ENCODE data around the gene DNAJC12. TPM values are rescaled to one million over a fixed set of nuclear protein-coding genes. Genes with fewer than 3 reads are reported as not detected.

Gene DNAJC12
- total RNA-seq, 6 experiments from 2014 or later = 0.20 to 0.47 (median 0.33) TPM; not detected in 1

GRCh38 chr10:67789769-67790168, 48.2 kb downstream of the DNAJC12 start:
- no peak for DNase-seq
- Mint-ChIP-seq H3K4me3 (no peak overlapping the region), H3K9me3 (no peaks in the 10 kb centered on the region), H3K27me3 (ENCODE audit: insufficient read depth) (peaks cover 2% of the 10 kb centered on the region), H3K36me3 (ENCODE audit: low read depth) (no peaks in the 10 kb centered on the region), H3K4me1 (ENCODE audit: low read depth) (peaks cover 14% of the 10 kb centered on the region; the same call in 1 of the 2 replicates), H3K27ac (no peak overlapping the region)
- no peak for TF ChIP-seq CTCF (IDR thresholded peaks at IDR 0.05)

- Mint-ChIP-seq H3K27me3 (ENCODE audit: insufficient read depth) (peaks cover 2% of the 10 kb centered on the region), H3K27ac (no peak overlapping the region), H3K9me3 (no peaks in the 10 kb centered on the region), H3K4me3 (no peak overlapping the region), H3K36me3 (ENCODE audit: low read depth) (no peaks in the 10 kb centered on the region), H3K4me1 (ENCODE audit: low read depth) (peaks cover 11% of the 10 kb centered on the region; the same call in 1 of the 2 replicates)
- no peak for DNase-seq
- peak; percentile 69 for TF ChIP-seq CTCF (IDR thresholded peaks at IDR 0.05)
Observed at GRCh38 chr10:67788028-67788886, 49.7 kb downstream of the DNAJC12 start.

GRCh38 chr10:67785098-67785497, 52.9 kb downstream of the DNAJC12 start:
- TF ChIP-seq CTCF (IDR thresholded peaks at IDR 0.05) = no peak
- H3K4me3 Mint-ChIP-seq = no peak overlapping the region
- no peaks in the 10 kb centered on the region for H3K9me3 Mint-ChIP-seq
- no peaks in the 10 kb centered on the region for H3K4me1 Mint-ChIP-seq (ENCODE audit: low read depth)
- H3K36me3 Mint-ChIP-seq (ENCODE audit: low read depth) = no peaks in the 10 kb centered on the region
- no peak for DNase-seq
- H3K27me3 Mint-ChIP-seq (ENCODE audit: insufficient read depth) = peaks cover 9% of the 10 kb centered on the region
- no peak overlapping the region for H3K27ac Mint-ChIP-seq

GRCh38 chr10:67784474-67784873, 53.5 kb downstream of the DNAJC12 start:
- TF ChIP-seq CTCF (IDR thresholded peaks at IDR 0.05) = no peak
- H3K27ac Mint-ChIP-seq = no peak overlapping the region
- H3K27me3 Mint-ChIP-seq (ENCODE audit: insufficient read depth) = peaks cover 9% of the 10 kb centered on the region
- DNase-seq = no peak
- H3K9me3 Mint-ChIP-seq = no peaks in the 10 kb centered on the region
- no peak overlapping the region for H3K4me3 Mint-ChIP-seq
- H3K4me1 Mint-ChIP-seq (ENCODE audit: low read depth) = peaks cover 6% of the 10 kb centered on the region; the same call in 1 of the 2 replicates
- H3K36me3 Mint-ChIP-seq (ENCODE audit: low read depth) = no peaks in the 10 kb centered on the region

- DNase-seq = no peak
- H3K27ac Mint-ChIP-seq = no peak overlapping the region
- peaks cover 6% of the 10 kb centered on the region; the same call in 1 of the 2 replicates for H3K4me1 Mint-ChIP-seq (ENCODE audit: low read depth)
- no peak overlapping the region for H3K4me3 Mint-ChIP-seq
- H3K36me3 Mint-ChIP-seq (ENCODE audit: low read depth) = no peaks in the 10 kb centered on the region
- H3K27me3 Mint-ChIP-seq (ENCODE audit: insufficient read depth) = peaks cover 9% of the 10 kb centered on the region
- TF ChIP-seq CTCF (IDR thresholded peaks at IDR 0.05) = no peak
- H3K9me3 Mint-ChIP-seq = no peaks in the 10 kb centered on the region
Observed at GRCh38 chr10:67783606-67784294, 54.2 kb downstream of the DNAJC12 start.
